Stimulated activated CD4-positive, alpha-beta T cell treated with anti-CD3 and anti-CD28 coated beads, Interleukin-4, amount 100 ng/mL, for 24 hours (primary cell): ENCODE data around the gene MOB2.

Source experiments
- DNase-seq: peaks from one replicate; pipeline ENCODE4 v3.0.0-alpha.2; 2020

The MOB2 gene

DNA sequence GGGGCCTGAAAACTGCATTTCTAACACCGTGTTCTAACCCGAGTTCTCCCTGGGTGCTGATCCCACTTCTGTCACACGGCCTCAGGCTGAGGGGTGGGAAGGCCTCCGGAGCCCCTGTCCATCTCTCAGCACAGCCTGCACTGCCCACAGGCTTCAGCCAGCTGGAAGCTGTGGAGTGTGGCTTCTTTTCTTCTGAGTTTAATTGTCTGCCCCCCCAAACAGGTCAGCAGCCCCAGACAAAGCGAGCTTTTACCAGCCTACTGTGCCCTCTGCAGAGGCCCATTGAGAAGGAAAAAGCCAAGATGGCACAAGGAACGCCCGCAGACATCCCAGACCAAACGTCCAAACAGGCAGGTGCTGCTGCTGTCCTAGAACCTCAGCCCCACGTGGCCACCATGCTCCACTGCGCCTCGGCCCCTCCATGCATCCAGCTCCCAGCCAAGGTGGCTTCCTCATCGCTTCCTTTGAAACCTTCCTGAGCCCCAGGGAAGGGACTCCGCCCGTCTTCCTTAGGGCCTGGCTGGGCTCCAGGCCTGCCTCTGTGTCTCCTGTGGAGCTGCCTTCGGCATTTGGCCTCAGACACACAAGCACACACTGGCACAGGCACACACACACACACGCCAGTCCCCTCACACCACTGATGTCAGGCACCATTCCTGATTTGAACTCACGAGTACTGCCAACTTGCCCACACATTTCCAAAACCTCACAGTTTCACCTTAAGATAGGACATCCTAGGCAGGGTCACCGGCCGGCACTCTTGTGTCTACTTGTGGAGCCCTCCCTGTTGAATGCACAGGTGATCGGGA is 1.7 kb downstream of the MOB2 start:
- DNase-seq: no peak

DNA sequence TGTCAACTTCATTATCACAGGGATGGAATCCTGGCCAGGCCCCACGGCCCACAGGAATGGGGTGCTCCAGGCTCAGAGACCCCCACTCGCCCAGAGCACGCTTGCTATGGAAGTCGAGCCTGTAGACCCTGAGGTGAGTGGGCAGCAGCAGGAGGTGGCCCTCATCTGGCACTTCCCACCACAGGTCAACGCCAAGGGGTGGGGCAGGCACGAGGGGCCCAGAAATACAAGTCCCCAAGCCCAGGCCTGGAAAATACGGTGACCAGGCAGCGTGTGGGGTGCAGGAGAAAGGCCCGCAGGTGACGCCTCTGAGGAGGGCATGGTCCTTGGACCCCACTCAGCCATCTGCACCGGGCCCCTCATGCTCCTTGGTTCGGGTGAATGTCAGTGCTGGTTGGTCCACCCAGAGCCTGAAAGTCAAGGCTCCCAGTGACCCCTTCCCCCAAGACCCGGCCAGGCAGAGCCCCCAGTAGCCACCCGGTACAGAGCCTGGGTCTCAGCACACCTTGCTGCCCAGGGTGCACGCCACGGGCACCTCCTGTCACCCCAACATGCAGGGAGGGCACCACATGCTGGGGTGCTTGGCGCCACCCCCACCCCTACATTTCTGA is 2.4 kb downstream of the MOB2 start:
- no peak for DNase-seq

DNA sequence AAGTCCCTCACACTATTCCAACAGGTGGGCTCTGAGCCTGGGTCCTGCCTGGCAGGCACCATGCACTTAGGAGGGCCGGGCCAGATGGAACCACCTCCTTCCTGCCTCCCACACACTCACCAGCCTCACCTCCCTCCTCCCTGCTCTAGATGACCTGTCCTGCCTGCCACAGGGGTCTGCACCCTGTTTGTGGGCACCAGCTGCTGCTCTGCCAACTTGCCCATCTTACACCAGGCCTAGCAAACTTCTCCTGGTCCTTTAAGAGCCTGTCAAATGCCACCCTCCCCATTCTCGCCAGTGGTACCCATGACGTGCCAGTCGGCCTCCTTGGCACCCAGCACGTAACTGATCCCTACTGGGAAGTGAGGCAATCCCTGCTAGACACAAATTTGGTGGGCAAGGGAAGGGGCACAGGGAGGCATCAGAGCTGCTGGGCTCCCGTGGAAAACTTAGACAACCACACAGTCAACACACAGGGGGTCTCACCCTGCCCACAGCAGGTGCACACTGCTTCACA is 3.1 kb downstream of the MOB2 start:
- no peak for DNase-seq

DNA sequence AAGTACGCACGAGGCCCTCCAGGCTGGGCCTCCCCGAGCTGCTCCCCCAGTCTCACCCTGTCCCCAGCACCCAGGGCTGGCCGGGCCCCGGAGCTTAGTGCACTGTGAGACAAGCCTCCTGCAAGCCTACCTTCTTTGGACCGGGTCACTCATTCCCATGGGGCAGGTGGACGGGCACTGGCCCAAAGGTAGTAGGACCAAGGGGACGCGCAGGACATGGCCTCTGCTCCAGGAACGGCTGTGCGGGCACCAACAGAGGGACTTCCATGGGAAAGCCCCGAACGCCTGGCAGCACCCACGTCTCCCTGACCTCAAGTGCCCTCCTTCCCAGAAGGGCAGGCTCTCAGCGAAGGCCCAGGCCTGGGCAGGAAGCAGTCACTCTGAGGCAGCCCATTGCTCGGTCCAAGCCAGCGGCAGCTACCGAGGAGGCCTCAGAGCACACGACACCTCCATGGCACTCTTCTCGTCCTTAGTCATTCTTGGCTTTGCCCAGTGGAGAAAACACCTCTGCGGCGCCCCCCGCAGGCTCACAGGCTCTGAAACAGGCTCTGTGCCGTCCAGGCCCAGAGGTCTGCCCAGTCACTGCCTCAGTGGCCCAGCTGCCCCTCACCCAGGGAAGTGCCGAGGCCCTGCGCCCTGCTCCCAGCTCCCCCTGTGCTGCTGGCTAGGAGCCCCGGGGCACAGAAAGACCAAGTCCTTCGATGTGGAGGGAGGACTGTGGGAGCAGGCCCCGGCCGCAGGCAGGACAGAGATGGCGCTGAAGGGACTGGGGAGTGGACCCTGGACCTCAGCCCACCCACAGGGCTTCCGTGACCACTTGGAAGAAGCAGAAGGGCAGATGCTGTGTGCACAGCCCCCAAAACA is 3.8 kb downstream of the MOB2 start:
- DNase-seq: no peak

- DNase-seq: no peak
These were observed 4.6 kb downstream of the MOB2 start for GRCh38 chr11:1481861-1482441.

GRCh38 chr11:1481483-1481825 is 5.1 kb downstream of the MOB2 start:
- no peak for DNase-seq

DNA sequence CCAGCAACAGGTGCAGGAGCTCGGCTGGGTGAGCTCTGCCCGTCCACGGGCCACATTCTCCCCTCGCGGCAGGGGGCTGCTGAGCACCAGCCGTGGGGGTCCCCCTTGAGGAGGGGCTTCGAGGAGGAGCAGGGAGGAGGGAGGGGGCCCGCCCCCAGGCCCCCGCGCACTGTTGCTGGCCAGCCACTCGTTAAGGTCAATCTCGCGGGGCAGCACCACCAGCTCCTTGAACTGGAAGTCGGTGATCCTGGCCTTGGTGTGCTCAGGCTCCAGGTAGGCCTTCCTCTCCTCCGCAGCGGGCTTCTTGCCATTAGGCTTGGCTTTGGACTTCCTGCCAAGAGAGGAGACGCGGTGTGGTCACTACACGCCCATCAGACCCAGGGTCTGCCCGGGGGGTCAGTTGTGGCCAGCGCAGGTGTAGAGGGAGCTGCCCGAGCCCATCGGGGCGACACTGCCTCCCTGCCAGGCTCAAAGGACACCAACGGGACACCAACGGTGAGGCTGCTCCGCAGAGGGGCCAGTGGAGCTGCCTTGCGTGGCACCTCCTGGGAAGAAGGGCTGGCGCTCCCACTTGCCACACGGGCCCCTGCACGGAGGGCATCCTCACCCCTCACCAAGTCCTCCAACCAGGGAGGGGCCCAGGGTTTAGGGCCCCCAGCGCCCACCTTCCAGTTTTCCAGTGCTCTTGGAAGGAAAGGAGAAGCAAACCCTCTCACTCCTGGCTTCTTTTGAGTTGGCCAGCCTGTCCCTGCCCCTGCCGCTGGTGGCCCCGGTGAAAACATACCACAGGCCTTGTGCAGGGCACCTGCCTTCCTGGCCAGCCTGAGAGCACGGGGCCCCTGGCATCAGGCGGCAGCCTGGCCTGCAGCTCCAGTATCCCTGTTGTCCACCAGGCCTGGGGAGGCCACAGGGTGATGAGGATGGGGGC is 5.8 kb downstream of the MOB2 start:
- DNase-seq: no peak

DNA sequence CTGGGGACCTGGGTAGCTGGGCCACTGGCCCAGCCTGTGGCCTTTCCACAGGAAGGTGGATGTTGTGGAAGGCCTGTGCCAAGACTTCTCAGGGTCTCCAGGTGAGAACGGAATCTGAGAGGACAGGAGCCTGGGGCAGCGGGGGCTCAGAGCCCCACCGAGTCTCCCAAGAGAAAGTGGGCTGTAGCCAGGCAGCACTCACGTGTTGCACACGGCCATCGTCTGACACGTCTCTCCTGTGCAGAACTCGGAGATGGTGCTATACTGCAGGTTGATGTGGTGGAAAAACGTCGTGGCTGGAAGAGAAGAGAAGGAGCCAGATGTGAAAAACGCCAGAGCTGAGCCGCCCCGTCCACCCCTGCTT is 6.4 kb downstream of the MOB2 start:
- DNase-seq: no peak

- DNase-seq: no peak
These were observed 6.9 kb downstream of the MOB2 start for GRCh38 chr11:1479678-1480118.

DNA sequence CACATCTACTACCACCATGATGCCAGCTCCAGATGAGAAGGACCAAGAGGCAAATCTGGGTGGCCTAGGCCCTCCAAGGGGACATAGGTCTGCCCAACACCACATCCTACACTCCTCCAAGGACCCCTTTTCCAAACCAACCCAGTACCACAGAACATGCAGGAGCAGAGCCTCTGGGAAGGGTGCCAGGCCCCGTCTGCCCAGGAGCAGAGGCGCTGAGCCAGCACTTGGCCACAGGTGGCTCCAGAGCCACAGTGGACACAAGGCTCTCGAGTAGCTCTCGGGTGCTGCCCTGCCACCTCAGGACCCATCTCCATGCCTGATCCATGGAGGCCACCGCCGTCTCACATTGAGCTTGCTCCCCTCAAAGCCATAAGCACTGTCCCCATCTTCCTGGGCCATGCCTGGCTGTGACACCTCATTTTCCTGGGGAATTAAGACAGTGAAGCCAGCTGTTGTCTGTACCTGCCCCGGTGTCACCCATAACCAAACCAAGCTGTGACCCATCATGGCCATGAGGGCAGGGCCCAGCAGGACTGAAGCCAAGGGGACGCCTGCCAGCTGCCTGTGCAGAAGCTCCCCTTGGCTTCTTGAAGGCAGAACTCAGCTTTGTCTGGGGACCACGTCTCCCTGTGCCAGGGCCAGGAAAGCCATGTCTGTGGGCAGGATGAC is 7.4 kb downstream of the MOB2 start:
- no peak for DNase-seq

DNA sequence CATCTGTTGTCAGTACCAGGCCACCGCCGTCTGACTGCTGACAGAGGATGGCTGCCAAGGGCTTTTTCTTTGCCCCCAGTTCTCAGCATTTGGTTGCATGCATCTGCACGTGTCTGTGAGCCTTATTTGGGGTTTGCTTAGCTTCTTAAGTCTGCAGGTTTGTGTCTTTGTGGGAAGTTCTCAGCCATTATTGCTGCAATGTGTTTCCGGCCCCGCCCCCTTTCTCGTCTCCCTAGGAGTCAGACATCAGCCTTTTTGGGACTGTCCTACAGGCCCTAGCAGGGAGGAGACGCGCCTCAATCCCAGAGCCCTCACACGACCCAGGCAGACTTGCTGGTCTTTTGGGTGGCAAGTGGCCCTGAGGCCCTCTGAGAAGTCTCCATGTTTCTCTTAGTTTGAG is 8.0 kb downstream of the MOB2 start:
- no peak for DNase-seq

DNA sequence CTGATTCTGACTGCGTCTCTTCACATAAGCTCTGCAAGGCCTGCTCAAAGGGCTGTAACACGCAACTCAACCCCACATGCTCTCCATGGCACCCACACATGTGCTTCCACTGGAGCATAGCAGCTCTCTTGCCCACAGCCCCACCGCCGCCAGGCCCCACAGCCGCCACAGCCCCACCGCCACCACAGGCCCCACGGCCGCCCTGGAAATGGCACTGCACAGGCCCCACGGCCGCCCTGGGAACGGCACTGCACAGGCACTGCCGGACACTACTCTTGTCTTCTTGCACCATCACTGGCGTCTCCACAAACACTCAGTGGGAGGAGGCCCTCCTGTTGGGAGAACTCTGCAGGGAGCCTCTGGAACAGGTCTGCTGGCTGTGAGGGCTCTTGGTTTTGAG is 8.6 kb downstream of the MOB2 start:
- DNase-seq: no peak

DNA sequence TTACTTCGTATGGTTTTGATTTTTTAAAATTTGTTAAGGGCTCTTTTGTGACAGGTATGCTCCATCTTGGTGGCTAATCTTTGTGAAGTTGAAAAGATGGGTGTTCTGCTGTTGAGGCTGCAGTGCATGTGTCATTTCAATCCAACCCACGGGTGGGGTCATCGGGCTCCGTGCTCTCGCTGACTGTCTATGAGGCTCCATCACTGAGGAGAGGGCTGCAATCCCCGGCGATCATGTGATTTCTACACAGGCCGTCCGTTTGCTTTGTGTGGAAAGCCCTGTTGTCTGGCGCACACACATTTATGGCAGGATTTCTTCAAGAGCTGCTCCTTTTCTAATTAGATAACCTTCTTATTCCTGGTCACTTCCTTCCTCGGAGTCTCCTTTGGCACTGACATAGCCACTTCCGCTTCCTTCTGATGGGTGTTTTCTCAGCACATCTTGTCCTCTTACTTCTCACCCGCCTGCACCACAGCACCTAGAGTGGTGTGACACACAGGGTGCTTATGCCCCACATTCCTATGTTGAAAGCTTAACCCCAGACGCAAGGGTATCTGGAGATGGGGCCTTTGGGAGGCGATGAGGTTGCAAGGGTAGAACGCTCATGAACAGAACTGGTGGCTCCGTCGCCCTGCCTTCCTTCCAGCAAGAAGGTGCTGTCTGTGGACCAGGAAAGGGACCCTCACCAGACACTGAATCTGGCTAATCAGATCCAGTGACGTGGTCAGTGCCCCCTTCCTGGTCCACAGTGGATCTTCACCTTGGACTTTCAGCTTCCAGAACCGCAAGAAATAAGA is 9.4 kb downstream of the MOB2 start:
- DNase-seq: no peak

DNA sequence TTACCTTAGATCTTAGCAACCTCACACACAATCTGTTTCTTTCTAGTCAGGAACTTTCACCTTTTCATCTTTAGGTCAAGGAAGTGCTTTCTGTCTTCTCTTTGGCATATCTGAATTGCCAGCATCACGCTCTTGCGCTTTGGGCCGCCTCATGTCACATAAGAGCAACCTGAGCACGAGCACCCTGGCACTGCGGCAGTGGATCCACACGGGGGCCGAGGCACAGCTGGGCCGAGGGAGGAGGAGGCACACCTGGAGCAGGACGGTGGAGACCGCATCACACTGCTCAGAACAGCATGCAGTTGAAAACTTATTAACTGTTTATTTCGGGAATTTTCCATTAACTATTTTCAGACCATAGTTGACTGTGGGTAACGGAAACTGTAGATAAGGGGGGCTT is 10.7 kb downstream of the MOB2 start:
- no peak for DNase-seq

- DNase-seq: no peak
These were observed 12.8 kb downstream of the MOB2 start for GRCh38 chr11:1473786-1474185.

GRCh38 chr11:1473011-1473628 is 13.5 kb downstream of the MOB2 start:
- DNase-seq: no peak

- no peak for DNase-seq
These were observed 14.2 kb downstream of the MOB2 start for GRCh38 chr11:1472180-1473005.

DNA sequence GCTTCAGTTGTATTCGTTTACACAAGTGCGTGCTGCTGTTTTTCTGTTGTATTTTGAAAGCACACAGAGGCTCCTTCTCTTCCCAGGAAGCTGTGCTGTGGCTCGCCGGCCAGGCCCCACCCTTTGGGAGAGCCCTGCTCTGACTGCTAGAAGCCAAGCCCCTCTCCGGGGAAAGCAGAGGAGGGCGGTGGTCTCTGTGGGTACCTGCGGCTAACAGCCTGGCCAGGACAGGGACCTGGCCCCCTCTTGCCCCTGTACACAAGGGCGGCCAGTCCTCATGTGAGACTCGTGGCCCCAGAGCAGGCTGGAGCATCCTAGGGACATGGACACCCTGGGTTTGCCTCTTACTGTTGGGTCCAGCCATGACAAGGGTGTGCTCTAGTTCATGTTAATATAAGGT is 14.8 kb downstream of the MOB2 start:
- DNase-seq: no peak
